ENCODE measurements around the gene TFF3.

Gene TFF3

GRCh38 chr21:42316891-42317290 lies 1.7 kb upstream of the TFF3 start:
- no peak for DNase-seq (ENCODE audit: low read depth)
- TF ChIP-seq, protein P1, sequence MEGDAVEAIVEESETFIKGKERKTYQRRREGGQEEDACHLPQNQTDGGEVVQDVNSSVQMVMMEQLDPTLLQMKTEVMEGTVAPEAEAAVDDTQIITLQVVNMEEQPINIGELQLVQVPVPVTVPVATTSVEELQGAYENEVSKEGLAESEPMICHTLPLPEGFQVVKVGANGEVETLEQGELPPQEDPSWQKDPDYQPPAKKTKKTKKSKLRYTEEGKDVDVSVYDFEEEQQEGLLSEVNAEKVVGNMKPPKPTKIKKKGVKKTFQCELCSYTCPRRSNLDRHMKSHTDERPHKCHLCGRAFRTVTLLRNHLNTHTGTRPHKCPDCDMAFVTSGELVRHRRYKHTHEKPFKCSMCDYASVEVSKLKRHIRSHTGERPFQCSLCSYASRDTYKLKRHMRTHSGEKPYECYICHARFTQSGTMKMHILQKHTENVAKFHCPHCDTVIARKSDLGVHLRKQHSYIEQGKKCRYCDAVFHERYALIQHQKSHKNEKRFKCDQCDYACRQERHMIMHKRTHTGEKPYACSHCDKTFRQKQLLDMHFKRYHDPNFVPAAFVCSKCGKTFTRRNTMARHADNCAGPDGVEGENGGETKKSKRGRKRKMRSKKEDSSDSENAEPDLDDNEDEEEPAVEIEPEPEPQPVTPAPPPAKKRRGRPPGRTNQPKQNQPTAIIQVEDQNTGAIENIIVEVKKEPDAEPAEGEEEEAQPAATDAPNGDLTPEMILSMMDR (IDR thresholded peaks at IDR 0.05; ENCODE audit: low read length, missing control alignments), result no peak
- H3K4me3 ChIP-seq (replicated peaks; ENCODE audit: low read depth, low read length), result no peak overlapping the region

DNA sequence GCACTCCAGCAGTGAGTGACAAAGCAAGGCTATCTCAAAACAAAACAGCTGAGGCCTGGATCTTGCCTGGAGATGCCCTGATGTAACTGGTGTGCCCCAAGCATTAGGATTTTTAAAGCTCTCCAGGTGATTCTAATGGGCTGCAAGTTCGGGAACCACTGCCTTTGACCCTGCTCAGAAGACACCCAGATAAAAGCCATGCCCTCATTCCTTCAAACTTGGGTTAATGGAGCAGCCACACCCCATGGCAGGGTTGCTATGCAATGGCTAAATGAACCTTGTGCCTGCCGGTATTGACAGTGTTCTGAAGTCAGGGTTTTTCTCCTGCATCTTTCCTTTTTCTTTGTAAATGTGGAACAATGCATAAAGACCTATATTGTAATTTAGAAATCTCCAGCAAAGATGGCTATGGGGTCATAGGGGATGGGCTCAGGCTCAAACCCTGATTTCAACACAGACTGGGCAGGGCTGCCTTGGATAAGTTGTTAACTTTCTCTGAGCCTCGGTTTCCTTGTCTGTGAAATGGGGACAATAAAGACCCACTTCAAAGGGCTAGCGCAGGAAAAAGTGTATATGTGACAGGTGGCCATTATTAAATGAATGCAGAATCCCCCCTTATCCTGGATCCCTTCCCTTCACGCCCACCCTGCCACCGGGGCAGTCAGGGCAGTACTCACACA lies 453 bp downstream of the TFF3 start:
- TF ChIP-seq, protein P1 (IDR thresholded peaks at IDR 0.05; ENCODE audit: low read length, missing control alignments), result no peak
- DNase-seq (ENCODE audit: low read depth), result no peak
- H3K4me3 ChIP-seq (replicated peaks; ENCODE audit: low read depth, low read length), result no peak overlapping the region

- TF ChIP-seq, protein P1 (IDR thresholded peaks at IDR 0.05; ENCODE audit: low read length, missing control alignments), result no peak
- DNase-seq (ENCODE audit: low read depth), result no peak
- no peak overlapping the region for H3K4me3 ChIP-seq (replicated peaks; ENCODE audit: low read depth, low read length)
These were observed 1.7 kb downstream of the TFF3 start for GRCh38 chr21:42313501-42313969.

- H3K4me3 ChIP-seq (replicated peaks; ENCODE audit: low read depth, low read length), result no peak overlapping the region
- no peak for DNase-seq (ENCODE audit: low read depth)
- TF ChIP-seq, protein P1 (IDR thresholded peaks at IDR 0.05; ENCODE audit: low read length, missing control alignments), result no peak
These were observed 2.5 kb downstream of the TFF3 start for GRCh38 chr21:42312626-42313104.

GRCh38 chr21:42311816-42312625 lies 3.2 kb downstream of the TFF3 start:
- TF ChIP-seq, protein P1 (IDR thresholded peaks at IDR 0.05; ENCODE audit: low read length, missing control alignments), result no peak
- no peak for DNase-seq (ENCODE audit: low read depth)

GRCh38 chr21:42311160-42311559 lies 4.0 kb downstream of the TFF3 start:
- TF ChIP-seq, protein P1 (IDR thresholded peaks at IDR 0.05; ENCODE audit: low read length, missing control alignments), result no peak
- DNase-seq (ENCODE audit: low read depth), result no peak
- no peak overlapping the region for H3K4me3 ChIP-seq (replicated peaks; ENCODE audit: low read depth, low read length)

More at GRCh38 chr21:42311816-42312625, 3.2 kb downstream of the TFF3 start:
- no peak overlapping the region for H3K4me3 ChIP-seq (replicated peaks; ENCODE audit: low read depth, low read length)
